Testis (tissue), 3 donors: ENCODE data around the gene PCSK7. TPM values are rescaled to one million over a fixed set of nuclear protein-coding genes. Genes with fewer than 3 reads are reported as not detected.

Experiments
- DNase-seq: peaks from one replicate; pipeline ENCODE4 v3.0.0-alpha.2; 2019
- H3K27ac ChIP-seq, 2 donors: fragments of 200-600 bp; sonication (generic); one replicate each; pipeline ENCODE4 v1.5.1; 2019
- H3K27me3 ChIP-seq: fragments of 200-600 bp; sonication (generic); one replicate; pipeline ENCODE4 v1.5.1; 2019
- H3K36me3 ChIP-seq: fragments of 200-600 bp; sonication (generic); one replicate; pipeline ENCODE4 v1.5.1; 2017; ENCODE audit warnings: low read depth; ENCODE audit errors: missing control alignments
- H3K4me1 ChIP-seq: fragments of 200-600 bp; sonication (generic); one replicate; pipeline ENCODE4 v1.5.1; 2019
- H3K4me3 ChIP-seq, 2 donors: fragments of 200-600 bp; sonication (generic); one replicate each; pipeline ENCODE4 v1.5.1; 2017 to 2019
- H3K9me3 ChIP-seq: fragments of 200-600 bp; sonication (generic); one replicate; pipeline ENCODE4 v1.5.1; 2017
- CTCF ChIP-seq, 3 experiments: fragments of 450-650 bp in 2 of 3; fragments of 200-600 bp in 1 of 3; sonication (generic) in 1 of 3; IDR thresholded peaks; one replicate each; pipeline ENCODE4 v1.5.1; 2016 to 2019; ENCODE audit warnings: antibody characterized with exemption in 3 of 3, mild to moderate bottlenecking in 2 of 3, moderate library complexity in 1 of 3
- POLR2A ChIP-seq: fragments of 450-650 bp; IDR thresholded peaks from one replicate; pipeline ENCODE4 v1.6.1; 2017; ENCODE audit warnings: antibody characterized with exemption, mild to moderate bottlenecking, moderate library complexity
- WGBS, 2 donors: methylation state at CpG; one replicate each; pipeline ENCODE4 v1.1.5; 2018; 5-methylcytosine and 5-hydroxymethylcytosine counted together
- intact Hi-C: fragments of 100-400 bp; cut with DNase I; formaldehyde crosslinking; loops from one replicate; pipeline ENCODE4 v1.15.1; 2023; ENCODE audit warnings: low total_unique reads
- polyA plus RNA-seq: library from polyadenylated mRNA; stranded (reverse); fragments of 350-450 nt; fragmentation: Illumina TruSeq; extraction: RNeasy Lipid Tissue Mini Kit (QIAGEN cat#74804); gene quantifications from one replicate; pipeline ENCODE4 v1.2.3, GENCODE V29; 2014; ENCODE audit warnings: low read depth, low replicate concordance; ENCODE audit not compliant: insufficient read depth
- total RNA-seq, 2 donors: library from RNA; depleted of rRNA; stranded (reverse); fragments of >200 nt; gene quantifications; one replicate each; pipeline ENCODE4 v1.2.3, GENCODE V29; 2016

The PCSK7 gene
- total and polyA plus RNA-seq, 3 donors from 2014 or later: 52.0 to 66.5 (median 57.7) TPM

- Histone ChIP-seq H3K9me3 (no peaks in the 10 kb centered on the region), H3K36me3 (no peaks in the 10 kb centered on the region), H3K27me3 (no peaks in the 10 kb centered on the region), H3K27ac (peak overlapping the region; percentile 8 to 98), H3K4me3 (peak overlapping the region; percentile 97 to 99), H3K4me1 (peaks cover 24% of the 10 kb centered on the region)
- WGBS, 2 donors: 74 to 86% methylated on average over 10 of the region's 10 CpGs
- intact Hi-C loops: no loop called here
- TF ChIP-seq CTCF (IDR thresholded peaks at IDR 0.05) (no peak), POLR2A (no peak)
- peak; percentile 12 for DNase-seq
Observed at GRCh38 chr11:117177534-117178209, 54.2 kb downstream of the PCSK7 start.

- intact Hi-C loops: no loop called here
- H3K27ac ChIP-seq: no peak overlapping the region
- 66 to 100% methylated on average over 1 of the region's 1 CpG for WGBS, 2 donors
- H3K36me3 ChIP-seq: no peaks in the 10 kb centered on the region
- TF ChIP-seq CTCF (IDR thresholded peaks at IDR 0.05): no peak
- no peak for TF ChIP-seq POLR2A
- no peaks in the 10 kb centered on the region for H3K9me3 ChIP-seq
- DNase-seq: peak; percentile 11
- peaks cover 35% of the 10 kb centered on the region for H3K4me1 ChIP-seq
- H3K4me3 ChIP-seq: no peak overlapping the region
- no peaks in the 10 kb centered on the region for H3K27me3 ChIP-seq
Observed at GRCh38 chr11:117176186-117176585, 55.7 kb downstream of the PCSK7 start.

- Histone ChIP-seq H3K27ac (no peak overlapping the region), H3K27me3 (no peaks in the 10 kb centered on the region), H3K9me3 (no peaks in the 10 kb centered on the region), H3K4me3 (no peak overlapping the region), H3K4me1 (peaks cover 32% of the 10 kb centered on the region), H3K36me3 (no peaks in the 10 kb centered on the region)
- DNase-seq: no peak
- 83 to 84% methylated on average over 5 of the region's 5 CpGs for WGBS, 2 donors
- TF ChIP-seq CTCF (IDR thresholded peaks at IDR 0.05) (no peak), POLR2A (no peak)
- intact Hi-C loops: no loop called here
Observed at GRCh38 chr11:117175781-117176180, 56.1 kb downstream of the PCSK7 start.

GRCh38 chr11:117175104-117175503 lies 56.8 kb downstream of the PCSK7 start:
- Histone ChIP-seq H3K36me3 (no peaks in the 10 kb centered on the region), H3K27ac (no peak overlapping the region), H3K9me3 (no peaks in the 10 kb centered on the region), H3K4me1 (peaks cover 30% of the 10 kb centered on the region), H3K27me3 (no peaks in the 10 kb centered on the region), H3K4me3 (no peak overlapping the region)
- 48 to 76% methylated on average over 7 of the region's 7 CpGs for WGBS, 2 donors
- TF ChIP-seq CTCF (IDR thresholded peaks at IDR 0.05) (no peak), POLR2A (no peak)
- intact Hi-C loops: no loop called here
- DNase-seq: no peak
